ENCODE data around the gene EIF4G1. TPM values are rescaled to one million over a fixed set of nuclear protein-coding genes. Genes with fewer than 3 reads are reported as not detected.

Gene EIF4G1
- total RNA-seq, 1 donor from 2014 or later: 371 TPM

GRCh38 chr3:184349563-184350470 lies 35.4 kb downstream of the EIF4G1 start:
- DNase-seq (ENCODE audit: low read depth): no peak

- no peak for DNase-seq (ENCODE audit: low read depth)
Observed at GRCh38 chr3:184350618-184351017, 36.2 kb downstream of the EIF4G1 start.

- DNase-seq (ENCODE audit: low read depth): no peak
Observed at GRCh38 chr3:184351511-184352148, 37.2 kb downstream of the EIF4G1 start.

GRCh38 chr3:184352149-184352785 lies 37.9 kb downstream of the EIF4G1 start:
- no peak for DNase-seq (ENCODE audit: low read depth)

- no peak for DNase-seq (ENCODE audit: low read depth)
Observed at GRCh38 chr3:184352897-184353545, 38.6 kb downstream of the EIF4G1 start.

- no peak for DNase-seq (ENCODE audit: low read depth)
Observed at GRCh38 chr3:184353546-184353941, 39.1 kb downstream of the EIF4G1 start.

GRCh38 chr3:184354121-184354728 lies 39.8 kb downstream of the EIF4G1 start:
- peak; percentile 37 for DNase-seq (ENCODE audit: low read depth)

- no peak for DNase-seq (ENCODE audit: low read depth)
Observed at GRCh38 chr3:184354754-184355153, 40.3 kb downstream of the EIF4G1 start.

- no peak for DNase-seq (ENCODE audit: low read depth)
Observed at GRCh38 chr3:184355261-184356040, 41.0 kb downstream of the EIF4G1 start.

- no peak for DNase-seq (ENCODE audit: low read depth)
Observed at GRCh38 chr3:184357248-184358123, 43.1 kb downstream of the EIF4G1 start.

- DNase-seq (ENCODE audit: low read depth): no peak
Observed at GRCh38 chr3:184358124-184358767, 43.8 kb downstream of the EIF4G1 start.

- DNase-seq (ENCODE audit: low read depth): no peak
Observed at GRCh38 chr3:184358921-184359350, 44.5 kb downstream of the EIF4G1 start.

GRCh38 chr3:184359610-184360009 lies 45.2 kb downstream of the EIF4G1 start:
- no peak for DNase-seq (ENCODE audit: low read depth)

- no peak for DNase-seq (ENCODE audit: low read depth)
Observed at GRCh38 chr3:184360070-184360928, 45.9 kb downstream of the EIF4G1 start.

- no peak for DNase-seq (ENCODE audit: low read depth)
Observed at GRCh38 chr3:184360929-184361531, 46.6 kb downstream of the EIF4G1 start.

- DNase-seq (ENCODE audit: low read depth): peak; percentile 69
Observed at GRCh38 chr3:184361532-184361931, 47.1 kb downstream of the EIF4G1 start, which contains the start of the genes CLCN2 and POLR2H. CLCN2 (minus strand) TSS chr3:184361605; CDS start chr3:184361479, 126 bp downstream. POLR2H (plus strand) TSS chr3:184361710; CDS start chr3:184363493, 1,783 bp downstream.
